Karpas-422 (cell line): ENCODE data around the gene MYO10. TPM values are rescaled to one million over a fixed set of nuclear protein-coding genes. Genes with fewer than 3 reads are reported as not detected.

Experiments
- DNase-seq: peaks from one replicate; pipeline ENCODE4 v3.0.0-alpha.2; 2015
- H2AFZ ChIP-seq: fragments of 200-600 bp; sonication (generic); 2 replicates; pipeline ENCODE4 v1.6.1; 2014; ENCODE audit warnings: antibody characterized with exemption, low read length, mixed read lengths
- H3K27ac ChIP-seq: fragments of 200-600 bp; sonication (generic); 2 replicates; pipeline ENCODE4 v1.5.1; 2014; ENCODE audit warnings: mild to moderate bottlenecking, low read length, moderate library complexity
- H3K27me3 ChIP-seq: fragments of 200-600 bp; sonication (generic); 2 replicates; pipeline ENCODE4 v1.6.1; 2014; ENCODE audit warnings: low read length, mixed read lengths
- H3K36me3 ChIP-seq: fragments of 200-600 bp; sonication (generic); 2 replicates; pipeline ENCODE4 v1.6.1; 2014; ENCODE audit warnings: low read length, mixed read lengths; ENCODE audit not compliant: insufficient read depth
- H3K4me1 ChIP-seq: fragments of 200-600 bp; sonication (generic); 2 replicates; pipeline ENCODE4 v1.6.1; 2014; ENCODE audit warnings: mild to moderate bottlenecking, low read length, mixed read lengths
- H3K4me2 ChIP-seq: fragments of 200-600 bp; sonication (generic); 2 replicates; pipeline ENCODE4 v1.6.1; 2014; ENCODE audit warnings: low read length, low read depth, mild to moderate bottlenecking; ENCODE audit not compliant: poor library complexity, severe bottlenecking
- H3K4me3 ChIP-seq: fragments of 200-600 bp; sonication (generic); 2 replicates; pipeline ENCODE4 v1.5.1; 2014; ENCODE audit warnings: mild to moderate bottlenecking, antibody characterized with exemption, low read length, mixed read lengths
- H3K79me2 ChIP-seq: fragments of 200-600 bp; sonication (generic); 2 replicates; pipeline ENCODE4 v1.6.1; 2014; ENCODE audit warnings: mild to moderate bottlenecking, low read length, mixed read lengths
- H3K9ac ChIP-seq: fragments of 200-600 bp; sonication (generic); 2 replicates; pipeline ENCODE4 v1.6.0; 2014; ENCODE audit warnings: low read length
- H3K9me2 ChIP-seq: fragments of 200-600 bp; sonication (generic), shearing (Covaris generic); replicated peaks from 2 replicates; pipeline ENCODE4 v1.6.0; 2014; ENCODE audit warnings: mild to moderate bottlenecking, low read length, moderate library complexity; ENCODE audit not compliant: insufficient read depth
- H3K9me3 ChIP-seq: fragments of 300-700, 200-600 bp; sonication (generic); 2 replicates; pipeline ENCODE4 v1.6.1; 2014; ENCODE audit warnings: low read length, mixed read lengths
- H4K20me1 ChIP-seq: fragments of 200-600 bp; sonication (generic); 2 replicates; pipeline ENCODE4 v1.6.1; 2014; ENCODE audit warnings: mild to moderate bottlenecking, antibody characterized with exemption, low read length, low read depth; ENCODE audit not compliant: insufficient read depth
- total RNA-seq: library from RNA; depleted of rRNA; stranded (reverse); fragments of >200 nt; shearing (Covaris generic); gene quantifications from 2 replicates; pipeline ENCODE4 v1.2.3, GENCODE V29; 2014; ENCODE audit warnings: low replicate concordance

The MYO10 gene
- total RNA-seq, 1 experiment from 2014 or later = not detected

DNA sequence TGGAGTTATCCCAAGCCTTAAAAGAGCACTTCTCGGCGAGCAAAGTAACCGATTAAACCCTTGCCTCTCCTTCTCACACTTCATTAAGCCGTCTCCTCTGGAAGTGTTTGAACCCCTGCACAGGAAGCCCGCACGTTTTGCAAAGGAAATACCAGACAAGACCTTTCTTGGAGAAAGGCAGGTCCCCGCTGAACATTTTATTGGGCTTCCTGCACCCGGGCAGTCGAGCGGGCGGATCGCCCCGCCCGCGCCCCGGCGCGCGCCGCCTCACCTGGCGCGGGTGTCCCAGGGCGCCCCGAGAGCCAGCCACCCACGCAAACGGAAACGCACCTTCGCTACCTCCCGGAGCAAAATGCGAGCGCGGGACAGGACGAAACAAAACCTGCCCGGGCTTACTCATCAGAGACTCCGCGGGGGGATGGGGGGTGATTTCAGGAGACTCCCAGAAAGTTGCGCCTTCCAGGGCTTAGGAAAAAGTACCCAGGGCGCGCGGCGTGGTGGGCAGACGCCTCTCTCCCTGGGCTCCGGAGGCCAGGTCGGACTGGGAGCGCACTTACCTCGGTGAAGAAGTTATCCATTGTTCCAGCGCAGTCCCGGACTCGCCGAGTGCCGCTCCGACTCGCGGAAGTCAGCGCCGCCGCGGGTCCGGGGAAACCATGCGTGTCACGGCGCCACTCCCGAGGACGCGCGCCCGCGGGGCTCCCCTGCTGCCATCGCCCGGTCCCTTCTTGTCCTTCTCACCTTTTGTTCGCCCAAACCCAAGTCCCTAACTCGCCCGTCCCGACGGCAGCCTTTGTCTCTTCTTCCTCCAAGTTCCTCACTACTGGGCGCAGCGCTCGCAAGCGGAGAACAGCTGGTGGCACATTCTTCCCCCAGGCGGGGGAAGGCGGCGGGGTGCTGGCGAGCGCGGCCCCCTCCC lies 598 bp downstream of the MYO10 start:
- Histone ChIP-seq H3K9me2 (no peaks in the 10 kb centered on the region), H3K4me1 (no peaks in the 10 kb centered on the region), H3K27me3 (no peaks in the 10 kb centered on the region), H3K36me3 (no peaks in the 10 kb centered on the region), H3K79me2 (no peaks in the 10 kb centered on the region), H3K9me3 (no peaks in the 10 kb centered on the region), H3K9ac (no peak overlapping the region), H4K20me1 (no peaks in the 10 kb centered on the region), H3K4me2 (no peak overlapping the region), H2AFZ (no peak overlapping the region), H3K4me3 (no peak overlapping the region), H3K27ac (no peak overlapping the region)
- no peak for DNase-seq

DNA sequence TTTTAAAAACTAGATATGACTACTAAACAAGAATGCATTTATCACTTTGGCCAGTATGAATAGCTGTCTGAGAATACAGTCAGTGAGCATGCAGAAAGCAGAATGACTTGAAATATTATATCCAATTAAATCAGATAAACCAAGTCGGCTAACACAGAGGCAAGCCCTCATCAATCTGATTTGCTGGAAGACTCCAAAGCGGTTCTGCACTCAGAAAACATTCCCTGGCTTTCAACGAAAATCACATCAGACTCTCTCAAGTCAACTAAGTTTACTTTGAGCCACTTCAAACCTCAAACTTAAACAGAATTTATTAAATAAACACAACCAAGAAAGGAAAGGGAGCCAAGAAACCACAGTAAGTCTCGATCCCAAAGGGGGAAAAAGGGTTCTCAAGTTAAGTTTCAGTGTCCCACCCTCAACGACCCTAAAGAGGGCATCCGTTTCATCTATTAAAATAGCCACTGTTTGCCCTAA lies 1.4 kb downstream of the MYO10 start:
- H3K9me2 ChIP-seq = no peaks in the 10 kb centered on the region
- H3K79me2 ChIP-seq = no peaks in the 10 kb centered on the region
- no peak overlapping the region for H3K4me3 ChIP-seq
- H3K9ac ChIP-seq = no peak overlapping the region
- no peaks in the 10 kb centered on the region for H3K4me1 ChIP-seq
- H4K20me1 ChIP-seq = no peaks in the 10 kb centered on the region
- no peaks in the 10 kb centered on the region for H3K27me3 ChIP-seq
- no peaks in the 10 kb centered on the region for H3K9me3 ChIP-seq
- DNase-seq = no peak
- H3K36me3 ChIP-seq = no peaks in the 10 kb centered on the region
- H3K4me2 ChIP-seq = no peak overlapping the region
- no peak overlapping the region for H3K27ac ChIP-seq
- H2AFZ ChIP-seq = no peak overlapping the region

DNA sequence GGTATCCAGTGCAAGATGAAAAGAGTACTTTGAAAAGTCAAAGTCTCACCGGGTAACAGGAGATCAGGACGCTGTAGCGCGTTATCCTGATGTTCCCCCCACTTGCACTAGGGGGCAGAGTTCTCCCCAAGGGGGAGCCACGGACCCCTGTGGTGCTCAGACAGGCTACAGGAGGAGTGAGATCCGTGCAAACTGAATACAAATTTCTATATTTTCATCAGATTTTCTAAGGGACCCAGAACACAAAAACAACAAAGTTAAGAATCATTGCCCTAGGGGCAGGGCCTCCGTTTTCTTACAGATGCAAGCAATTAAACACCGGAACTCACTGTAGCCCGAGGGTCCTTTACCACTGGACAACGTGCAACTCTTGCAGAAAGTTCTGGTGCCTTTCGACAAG lies 2.0 kb downstream of the MYO10 start:
- Histone ChIP-seq H3K36me3 (no peaks in the 10 kb centered on the region), H3K4me1 (no peaks in the 10 kb centered on the region), H3K9me2 (no peaks in the 10 kb centered on the region), H3K79me2 (no peaks in the 10 kb centered on the region), H2AFZ (no peak overlapping the region), H3K9ac (no peak overlapping the region), H3K27me3 (no peaks in the 10 kb centered on the region), H3K4me3 (no peak overlapping the region), H3K27ac (no peak overlapping the region), H3K9me3 (no peaks in the 10 kb centered on the region), H4K20me1 (no peaks in the 10 kb centered on the region), H3K4me2 (no peak overlapping the region)
- peak; percentile 77 for DNase-seq

DNA sequence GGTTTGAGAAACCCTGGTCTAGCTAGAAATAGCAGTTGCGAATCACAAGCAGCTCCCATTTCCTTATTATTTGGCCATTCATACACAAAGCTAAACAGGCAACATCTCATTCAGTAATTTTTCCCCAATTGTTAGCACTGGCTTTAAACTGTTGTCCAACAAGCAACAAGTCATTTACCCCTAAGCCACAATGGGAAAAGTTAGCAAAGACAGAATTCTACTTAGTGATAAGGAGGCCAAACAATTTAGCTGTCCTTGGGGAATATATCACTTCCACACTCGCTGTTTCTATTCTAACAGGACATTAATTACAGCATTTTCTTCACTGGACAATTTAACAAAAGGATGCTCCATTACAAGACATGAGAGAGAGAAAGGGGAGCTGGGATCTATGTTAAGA lies 2.8 kb downstream of the MYO10 start:
- no peak overlapping the region for H3K4me3 ChIP-seq
- H3K9me3 ChIP-seq = no peaks in the 10 kb centered on the region
- H3K27me3 ChIP-seq = no peaks in the 10 kb centered on the region
- H3K27ac ChIP-seq = no peak overlapping the region
- H3K9me2 ChIP-seq = no peaks in the 10 kb centered on the region
- no peak for DNase-seq
- no peak overlapping the region for H2AFZ ChIP-seq
- H4K20me1 ChIP-seq = no peaks in the 10 kb centered on the region
- no peaks in the 10 kb centered on the region for H3K79me2 ChIP-seq
- H3K36me3 ChIP-seq = no peaks in the 10 kb centered on the region
- H3K9ac ChIP-seq = no peak overlapping the region
- H3K4me1 ChIP-seq = no peaks in the 10 kb centered on the region
- H3K4me2 ChIP-seq = no peak overlapping the region

DNA sequence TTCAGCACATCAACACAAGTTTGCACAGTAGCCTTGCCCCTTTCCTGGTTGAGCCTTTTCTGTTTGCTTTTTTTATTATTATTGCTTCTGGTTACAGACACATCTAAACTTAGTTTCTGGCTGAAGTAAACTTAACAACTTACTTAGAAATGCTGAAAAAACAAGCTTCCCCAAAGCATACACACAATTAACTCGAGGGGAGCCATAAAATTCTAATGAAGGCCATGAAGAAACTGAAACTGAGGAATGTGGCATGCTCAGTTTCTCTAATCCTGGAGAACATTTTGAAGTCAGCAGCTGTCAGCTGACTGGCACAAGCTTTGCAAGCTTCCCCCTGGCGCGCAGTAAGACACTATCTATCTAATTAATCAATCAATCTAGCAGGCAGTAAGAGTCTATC lies 3.7 kb downstream of the MYO10 start:
- Histone ChIP-seq H3K79me2 (no peaks in the 10 kb centered on the region), H3K4me2 (no peak overlapping the region), H2AFZ (no peak overlapping the region), H3K9ac (no peak overlapping the region), H3K27me3 (no peaks in the 10 kb centered on the region), H3K4me1 (no peaks in the 10 kb centered on the region), H3K27ac (no peak overlapping the region), H3K9me2 (no peaks in the 10 kb centered on the region), H4K20me1 (no peaks in the 10 kb centered on the region), H3K9me3 (no peaks in the 10 kb centered on the region), H3K36me3 (no peaks in the 10 kb centered on the region), H3K4me3 (no peak overlapping the region)
- no peak for DNase-seq

DNA sequence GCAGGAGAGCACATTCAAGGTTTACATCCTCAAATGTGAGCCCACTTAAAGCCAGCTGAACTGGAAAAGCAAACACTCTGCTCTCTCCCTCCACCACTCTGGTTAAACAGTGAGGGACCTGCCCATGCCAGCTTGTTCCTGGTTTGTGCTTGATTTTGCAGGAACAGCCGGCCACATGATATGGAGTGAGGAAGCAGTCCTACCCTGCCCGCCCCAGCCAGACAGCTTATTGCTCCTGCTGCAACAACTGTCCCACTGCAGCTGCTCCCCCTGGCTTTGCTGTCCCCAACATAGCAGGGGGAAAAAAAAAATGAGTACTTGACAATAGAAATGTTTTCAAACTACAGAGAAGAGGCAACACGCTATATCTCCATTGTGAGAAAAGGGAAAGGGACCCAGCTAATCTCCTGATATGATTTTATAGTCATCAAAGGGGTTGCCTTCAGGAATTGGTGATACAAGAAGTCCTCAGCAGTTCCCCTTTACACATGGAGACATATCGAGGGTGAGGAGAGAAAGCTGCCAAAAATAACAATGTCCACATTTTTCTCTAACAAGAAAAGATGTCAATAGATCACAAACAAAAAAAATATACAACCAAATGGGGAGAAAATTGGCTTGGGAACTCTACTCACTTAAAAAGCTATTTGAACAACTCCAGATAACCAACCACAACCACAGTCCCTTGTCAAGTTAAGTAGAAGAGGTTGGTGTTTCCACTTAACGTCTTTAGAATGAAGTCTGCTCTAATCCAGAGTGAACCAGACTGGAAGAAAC lies 4.6 kb downstream of the MYO10 start:
- DNase-seq = no peak
- Histone ChIP-seq H3K9me3 (no peaks in the 10 kb centered on the region), H3K27me3 (no peaks in the 10 kb centered on the region), H4K20me1 (no peaks in the 10 kb centered on the region), H3K36me3 (no peaks in the 10 kb centered on the region), H3K9me2 (no peaks in the 10 kb centered on the region), H3K9ac (no peak overlapping the region), H3K4me1 (no peaks in the 10 kb centered on the region), H3K4me3 (no peak overlapping the region), H3K27ac (no peak overlapping the region), H2AFZ (no peak overlapping the region), H3K4me2 (no peak overlapping the region), H3K79me2 (no peaks in the 10 kb centered on the region)

DNA sequence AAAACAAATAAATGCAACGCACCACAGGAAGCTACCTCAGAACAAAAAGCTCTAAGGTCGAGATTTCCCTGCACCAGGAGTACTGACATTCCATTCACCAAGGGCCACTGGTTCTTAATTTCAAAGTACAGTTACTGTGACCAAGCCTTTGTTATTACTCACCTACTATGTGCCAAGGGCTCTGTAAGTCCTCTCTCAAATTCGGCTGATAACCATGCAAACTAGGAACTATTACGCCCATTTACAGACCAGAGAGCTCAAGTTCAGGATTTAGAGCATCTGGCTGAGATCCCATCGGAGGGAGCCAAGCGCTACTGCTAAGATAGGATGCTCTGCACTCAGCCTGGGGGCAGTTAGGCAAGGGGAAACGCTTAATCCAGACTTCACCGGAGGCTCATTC lies 5.6 kb downstream of the MYO10 start:
- Histone ChIP-seq H3K4me1 (no peaks in the 10 kb centered on the region), H3K9me3 (no peaks in the 10 kb centered on the region), H3K4me3 (no peak overlapping the region), H3K4me2 (no peak overlapping the region), H3K27ac (no peak overlapping the region), H2AFZ (no peak overlapping the region), H4K20me1 (no peaks in the 10 kb centered on the region), H3K36me3 (no peaks in the 10 kb centered on the region), H3K79me2 (no peaks in the 10 kb centered on the region), H3K9ac (no peak overlapping the region), H3K9me2 (no peaks in the 10 kb centered on the region), H3K27me3 (no peaks in the 10 kb centered on the region)
- DNase-seq = no peak

DNA sequence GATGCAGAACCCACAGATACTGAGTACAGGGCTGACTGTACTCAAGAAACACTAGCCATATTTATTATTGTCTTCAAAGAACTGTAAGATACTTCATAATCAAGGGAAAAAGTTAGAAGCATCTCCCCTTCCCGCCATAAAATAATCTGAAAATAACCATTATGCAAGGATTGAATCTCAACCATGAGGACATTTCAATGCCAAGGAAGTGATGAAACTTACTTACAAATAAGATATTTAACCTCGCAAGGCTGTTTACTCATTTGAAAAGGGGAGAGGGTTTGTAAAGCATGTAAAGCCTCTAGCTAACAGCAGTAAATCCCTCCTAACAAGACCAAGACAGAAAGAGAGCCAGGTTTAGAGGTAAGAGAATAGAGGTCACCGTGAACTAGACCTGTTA lies 6.3 kb downstream of the MYO10 start:
- H3K4me2 ChIP-seq = no peak overlapping the region
- no peaks in the 10 kb centered on the region for H3K79me2 ChIP-seq
- H3K4me3 ChIP-seq = no peak overlapping the region
- no peaks in the 10 kb centered on the region for H3K36me3 ChIP-seq
- no peak for DNase-seq
- H3K9me2 ChIP-seq = no peaks in the 10 kb centered on the region
- no peaks in the 10 kb centered on the region for H3K27me3 ChIP-seq
- no peak overlapping the region for H2AFZ ChIP-seq
- no peaks in the 10 kb centered on the region for H3K4me1 ChIP-seq
- no peaks in the 10 kb centered on the region for H3K9me3 ChIP-seq
- H3K27ac ChIP-seq = no peak overlapping the region
- H4K20me1 ChIP-seq = no peaks in the 10 kb centered on the region
- no peak overlapping the region for H3K9ac ChIP-seq
